HCT116 (cell line): ENCODE results near the gene DENR. TPM values are rescaled to one million over a fixed set of nuclear protein-coding genes. Genes with fewer than 3 reads are reported as not detected.

Experiments
- ATAC-seq: fragments of 200-7000 bp; cut with Tn5 transposase; 2 replicates; pipeline ENCODE4 v1.9.1; 2020; ENCODE audit warnings: mild to moderate bottlenecking, moderate library complexity
- BruUV-seq: library from RNA; stranded (reverse); fragments of 400-500 nt; replicated peaks from 2 replicates; lab custom pipeline; 2021; lab: Mats Ljungman, UMichigan
- CTCF ChIA-PET: fragments of 300-600 bp; sonication (Branson Sonifier 250); formaldehyde crosslinking; loops from one replicate; lab custom pipeline; 2021; ENCODE audit warnings: antibody characterized with exemption; lab: Charles Lee
- POLR2A ChIA-PET: fragments of 300-600, 350-600 bp; sonication (Branson Sonifier 250); formaldehyde crosslinking; loops from one replicate; lab custom pipeline; 2021; ENCODE audit warnings: antibody characterized with exemption; lab: Charles Lee
- RAD21 ChIA-PET, 2 experiments: fragments of 300-600 bp; sonication (Branson Sonifier 250); formaldehyde crosslinking; loops; one replicate each; lab custom pipeline; 2023; ENCODE audit warnings: low total read pairs in 2 of 2; ENCODE audit not compliant: uncharacterized antibody in 2 of 2, unreplicated experiment in 2 of 2, low non-redundant PET in 1 of 2; lab: Charles Lee
- DNase-seq: peaks from one replicate; pipeline ENCODE4 v3.0.0-alpha.2; 2010; ENCODE audit warnings: low read depth, low spot score
- H2AFZ ChIP-seq: fragments of 200-600 bp; shearing (Covaris generic), sonication (generic); 2 replicates; pipeline ENCODE4 v1.6.1; 2017; ENCODE audit warnings: low read depth, mixed run types, mixed read lengths, antibody characterized with exemption, low read length; ENCODE audit not compliant: poor library complexity, severe bottlenecking
- H3K27ac ChIP-seq: 2 replicates; pipeline ENCODE4 v1.5.1; 2012; ENCODE audit warnings: low read depth, low read length
- H3K27me3 ChIP-seq: fragments of 200-600 bp; sonication (generic); 2 replicates; pipeline ENCODE4 v1.6.1; 2016; ENCODE audit warnings: mixed run types, low read length, mixed read lengths; ENCODE audit not compliant: insufficient read depth
- H3K36me3 ChIP-seq, 2 experiments: fragments of 200-500 bp in 1 of 2; fragments of 200-600 bp in 1 of 2; sonication (Bioruptor generic) in 1 of 2; sonication (generic) in 1 of 2; 2 replicates each; pipeline versions ENCODE4 v1.5.1 to v1.6.1; 2014 to 2016; ENCODE audit warnings: low read length in 2 of 2, inconsistent platforms in 1 of 2, mixed read lengths in 1 of 2, mixed run types in 1 of 2; ENCODE audit not compliant: insufficient read depth in 2 of 2, control insufficient read depth in 1 of 2
- H3K4me1 ChIP-seq, 2 experiments: fragments of 200-600 bp in 1 of 2; sonication (generic) in 1 of 2; 2 replicates each; pipeline versions ENCODE4 v1.5.1 to v1.6.1; 2012 to 2017; ENCODE audit warnings: low read length in 2 of 2, inconsistent platforms in 1 of 2, mild to moderate bottlenecking in 1 of 2, mixed read lengths in 1 of 2, mixed run types in 1 of 2, moderate library complexity in 1 of 2; ENCODE audit not compliant: insufficient read depth in 2 of 2, control insufficient read depth in 1 of 2
- H3K4me2 ChIP-seq: fragments of 200-600 bp; sonication (generic); 2 replicates; pipeline ENCODE4 v1.6.1; 2017; ENCODE audit warnings: mixed run types, low read length, mixed read lengths
- H3K4me3 ChIP-seq, 2 experiments: fragments of 200-600 bp in 1 of 2; sonication (generic) in 1 of 2; replicated peaks in 1 of 2; 2 replicates each; pipeline ENCODE4 v1.5.1; 2011 to 2016; ENCODE audit warnings: low read length in 2 of 2, control low read depth in 1 of 2, low read depth in 1 of 2, mild to moderate bottlenecking in 1 of 2, mixed read lengths in 1 of 2, mixed run types in 1 of 2
- H3K79me2 ChIP-seq: fragments of 200-600 bp; sonication (generic); 2 replicates; pipeline ENCODE4 v1.6.1; 2017; ENCODE audit warnings: mild to moderate bottlenecking, mixed run types, low read length, moderate library complexity, mixed read lengths; ENCODE audit not compliant: insufficient read depth
- H3K9ac ChIP-seq: fragments of 200-600 bp; sonication (generic); 2 replicates; pipeline ENCODE4 v1.6.1; 2016; ENCODE audit warnings: low read length, mixed read lengths
- H3K9me2 ChIP-seq: fragments of 200-600 bp; sonication (generic), shearing (Covaris generic); 2 replicates; pipeline ENCODE4 v1.6.1; 2017; ENCODE audit warnings: mixed run types, mild to moderate bottlenecking, moderate library complexity; ENCODE audit not compliant: insufficient read depth
- H3K9me3 ChIP-seq, 2 experiments: fragments of 200-500 bp in 1 of 2; fragments of 200-600 bp in 1 of 2; sonication (Bioruptor generic) in 1 of 2; sonication (generic) in 1 of 2; 2 replicates each; pipeline ENCODE4 v1.6.1; 2014 to 2017; ENCODE audit warnings: low read length in 2 of 2, mixed read lengths in 2 of 2, inconsistent platforms in 1 of 2, low read depth in 1 of 2, mild to moderate bottlenecking in 1 of 2, mixed run types in 1 of 2, moderate library complexity in 1 of 2; ENCODE audit not compliant: control insufficient read depth in 1 of 2, insufficient read depth in 1 of 2
- H4K20me1 ChIP-seq: fragments of 200-600 bp; sonication (generic), shearing (Covaris generic); 2 replicates; pipeline ENCODE4 v1.6.1; 2017; ENCODE audit warnings: mixed run types, mild to moderate bottlenecking, moderate library complexity; ENCODE audit not compliant: insufficient read depth
- CBX3 ChIP-seq: IDR thresholded peaks from 2 replicates; pipeline ENCODE4 v1.6.1; 2012; ENCODE audit warnings: low read depth
- CEBPB ChIP-seq: IDR thresholded peaks from 2 replicates; pipeline ENCODE4 v1.6.1; 2012; ENCODE audit warnings: low read depth
- EGR1 ChIP-seq: IDR thresholded peaks from 2 replicates; pipeline ENCODE4 v1.6.1; 2012; ENCODE audit warnings: low read depth
- ELF1 ChIP-seq: IDR thresholded peaks from 2 replicates; pipeline ENCODE4 v1.6.1; 2012; ENCODE audit warnings: low read depth, borderline replicate concordance
- EZH2 ChIP-seq: fragments of 200-600 bp; sonication (generic); IDR thresholded peaks from 2 replicates; pipeline ENCODE4 v1.6.1; 2017; ENCODE audit warnings: antibody characterized with exemption, mixed run types
- EZH2phosphoT487 ChIP-seq: fragments of 200-600 bp; IDR thresholded peaks from 2 replicates; pipeline ENCODE4 v1.6.1; 2018; ENCODE audit warnings: antibody characterized with exemption, borderline replicate concordance
- JUND ChIP-seq: IDR thresholded peaks from 2 replicates; pipeline ENCODE4 v1.6.1; 2012
- RAD21 ChIP-seq: IDR thresholded peaks from 2 replicates; pipeline ENCODE4 v1.6.1; 2012; ENCODE audit warnings: low read depth, mild to moderate bottlenecking
- TCF7L2 ChIP-seq: IDR thresholded peaks from 2 replicates; pipeline ENCODE4 v1.7.0; 2011; ENCODE audit warnings: borderline replicate concordance, inconsistent platforms; ENCODE audit not compliant: insufficient read depth, insufficient read length; ENCODE audit errors: extremely low read depth
- ZFX ChIP-seq: fragments of 450-650 bp; IDR thresholded peaks from 2 replicates; pipeline ENCODE4 v1.6.1; 2017
- ZNF274 ChIP-seq: fragments of 200-500 bp; sonication (Bioruptor generic); IDR thresholded peaks from 2 replicates; pipeline ENCODE4 v1.6.1; 2014; ENCODE audit warnings: mild to moderate bottlenecking, low read depth, low read length, inconsistent platforms
- intact Hi-C: fragments of 100-400 bp; cut with micrococcal nuclease; formaldehyde crosslinking; loops from 2 replicates; pipeline ENCODE4 v1.10.0; 2022
- total RNA-seq: library from RNA; stranded (reverse); gene quantifications from one replicate; pipeline ENCODE4 v1.2.1, GENCODE V29; 2021; ENCODE audit not compliant: unreplicated experiment
- TF ChIP-seq, protein P1 (sequence below): IDR thresholded peaks from 2 replicates; pipeline ENCODE4 v1.6.1; 2012
- TF ChIP-seq, protein P2 (sequence below), 3 experiments: fragments of 200-600 bp in 1 of 3; sonication (generic) in 1 of 3; IDR thresholded peaks in 2 of 3; conservative IDR thresholded peaks in 1 of 3; 2 replicates each; pipeline ENCODE4 v1.5.1; 2012 to 2017; ENCODE audit warnings: low read depth in 2 of 3, low read length in 2 of 3, antibody characterized with exemption in 1 of 3, borderline replicate concordance in 1 of 3, control low read depth in 1 of 3, mild to moderate bottlenecking in 1 of 3, mixed read lengths in 1 of 3, mixed run types in 1 of 3, moderate library complexity in 1 of 3; ENCODE audit not compliant: insufficient read depth in 1 of 3
- TF ChIP-seq, protein P3 (sequence below): IDR thresholded peaks from 2 replicates; pipeline ENCODE4 v1.6.1; 2012
- TF ChIP-seq, protein P4 (sequence below): IDR thresholded peaks from 2 replicates; pipeline ENCODE4 v1.6.1; 2011; ENCODE audit warnings: mild to moderate bottlenecking, low read length, moderate library complexity; ENCODE audit not compliant: insufficient replicate concordance; ENCODE audit errors: extremely low read depth

DENR gene
- total RNA-seq, 1 experiment from 2014 or later = 59.1 TPM

DNA sequence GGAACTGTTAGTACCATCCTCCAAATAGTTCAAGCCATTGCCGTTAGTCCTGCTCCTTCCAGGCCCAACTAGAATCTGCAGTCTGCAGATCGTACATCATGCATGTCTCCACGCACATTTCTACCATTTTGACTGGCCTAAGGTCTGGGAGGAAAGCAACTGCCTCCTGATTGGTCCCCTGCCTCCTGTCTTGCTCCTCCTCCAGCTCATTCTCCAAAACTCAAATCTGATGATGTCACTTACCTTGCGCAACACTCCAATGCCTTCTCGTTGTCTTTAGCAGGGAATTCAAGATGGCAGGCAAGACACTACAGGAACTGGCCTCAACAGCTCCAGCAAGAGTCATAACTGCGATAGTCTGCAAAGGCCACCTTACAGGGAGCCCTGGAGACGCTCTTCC is 12.3 kb upstream of the DENR start:
- Histone ChIP-seq H2AFZ (no peak overlapping the region), H3K79me2 (no peaks in the 10 kb centered on the region), H3K4me1 (no peaks in the 10 kb centered on the region), H3K9ac (no peak overlapping the region), H3K9me3 (no peaks in the 10 kb centered on the region), H3K4me2 (no peak overlapping the region), H3K9me2 (no peaks in the 10 kb centered on the region), H3K27ac (no peak overlapping the region), H3K4me3 (no peak overlapping the region), H3K27me3 (no peaks in the 10 kb centered on the region), H3K36me3 (no peaks in the 10 kb centered on the region), H4K20me1 (no peaks in the 10 kb centered on the region)
- ATAC-seq = no peak
- intact Hi-C loops = no loop called here
- BruUV-seq = no TSS peak
- TF ChIP-seq CEBPB (peak; percentile 52), RAD21 (no peak), EZH2 (no peak)
- TF ChIP-seq, protein P1, sequence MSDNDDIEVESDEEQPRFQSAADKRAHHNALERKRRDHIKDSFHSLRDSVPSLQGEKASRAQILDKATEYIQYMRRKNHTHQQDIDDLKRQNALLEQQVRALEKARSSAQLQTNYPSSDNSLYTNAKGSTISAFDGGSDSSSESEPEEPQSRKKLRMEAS = no peak
- ChIA-PET POLR2A (no interaction called here), CTCF (no interaction called here), RAD21 (no interaction called here)
- DNase-seq = no peak

DNA sequence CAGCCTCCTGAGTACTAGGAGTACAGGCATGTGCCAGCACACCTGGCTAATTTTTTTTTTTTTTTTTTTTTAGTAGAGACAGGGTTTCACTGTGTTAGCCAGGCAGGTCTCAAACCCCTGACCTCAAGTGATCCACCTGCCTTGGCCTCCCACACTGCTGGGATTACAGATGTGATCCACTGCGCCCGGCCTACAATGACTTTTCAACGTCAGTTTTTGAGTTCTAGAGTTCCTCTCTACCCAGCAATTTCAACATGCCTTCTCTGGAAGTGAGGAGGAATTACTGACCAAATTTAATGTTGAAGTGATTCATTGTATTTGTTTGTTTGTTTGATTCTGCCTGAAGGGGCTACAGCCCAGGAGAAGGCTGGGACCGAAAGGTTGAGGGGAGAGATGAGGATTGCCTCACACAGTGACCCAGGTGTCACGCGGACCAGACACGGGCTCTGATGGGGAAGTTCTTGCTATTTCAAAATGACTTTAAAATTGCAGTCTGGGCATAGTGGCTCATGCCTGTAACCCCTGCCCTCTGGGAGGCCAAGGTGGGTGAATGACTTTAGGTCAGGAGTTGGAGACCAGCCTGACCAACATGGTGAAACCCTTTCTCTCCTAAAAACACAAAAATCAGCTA is 8.6 kb upstream of the DENR start:
- H3K4me3 ChIP-seq = no peak overlapping the region
- CTCF ChIA-PET = no interaction called here
- POLR2A ChIA-PET = no interaction called here
- intact Hi-C loops = no loop called here
- H3K4me1 ChIP-seq = no peaks in the 10 kb centered on the region
- no peaks in the 10 kb centered on the region for H3K79me2 ChIP-seq
- RAD21 ChIA-PET = no interaction called here
- H3K9me3 ChIP-seq = no peaks in the 10 kb centered on the region
- DNase-seq = no peak
- no peak for ATAC-seq
- H3K27me3 ChIP-seq = no peaks in the 10 kb centered on the region
- no peak overlapping the region for H3K4me2 ChIP-seq
- no peaks in the 10 kb centered on the region for H3K36me3 ChIP-seq
- no peak overlapping the region for H3K9ac ChIP-seq
- H3K9me2 ChIP-seq = no peaks in the 10 kb centered on the region
- BruUV-seq = no TSS peak
- no peak overlapping the region for H2AFZ ChIP-seq
- H3K27ac ChIP-seq = no peak overlapping the region
- H4K20me1 ChIP-seq = no peaks in the 10 kb centered on the region
- TF ChIP-seq, protein P2, sequence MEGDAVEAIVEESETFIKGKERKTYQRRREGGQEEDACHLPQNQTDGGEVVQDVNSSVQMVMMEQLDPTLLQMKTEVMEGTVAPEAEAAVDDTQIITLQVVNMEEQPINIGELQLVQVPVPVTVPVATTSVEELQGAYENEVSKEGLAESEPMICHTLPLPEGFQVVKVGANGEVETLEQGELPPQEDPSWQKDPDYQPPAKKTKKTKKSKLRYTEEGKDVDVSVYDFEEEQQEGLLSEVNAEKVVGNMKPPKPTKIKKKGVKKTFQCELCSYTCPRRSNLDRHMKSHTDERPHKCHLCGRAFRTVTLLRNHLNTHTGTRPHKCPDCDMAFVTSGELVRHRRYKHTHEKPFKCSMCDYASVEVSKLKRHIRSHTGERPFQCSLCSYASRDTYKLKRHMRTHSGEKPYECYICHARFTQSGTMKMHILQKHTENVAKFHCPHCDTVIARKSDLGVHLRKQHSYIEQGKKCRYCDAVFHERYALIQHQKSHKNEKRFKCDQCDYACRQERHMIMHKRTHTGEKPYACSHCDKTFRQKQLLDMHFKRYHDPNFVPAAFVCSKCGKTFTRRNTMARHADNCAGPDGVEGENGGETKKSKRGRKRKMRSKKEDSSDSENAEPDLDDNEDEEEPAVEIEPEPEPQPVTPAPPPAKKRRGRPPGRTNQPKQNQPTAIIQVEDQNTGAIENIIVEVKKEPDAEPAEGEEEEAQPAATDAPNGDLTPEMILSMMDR (IDR thresholded peaks at IDR 0.05 in 2 of 3, conservative IDR thresholded peaks at IDR 0.05 in 1 of 3; ENCODE audit: borderline replicate concordance in 1 of 3, insufficient read depth in 1 of 3, low read depth in 2 of 3, low read length in 2 of 3) = no peak
- no peak for TF ChIP-seq RAD21
- TF ChIP-seq CEBPB = no peak
- TF ChIP-seq, protein P1 = no peak
- TF ChIP-seq EZH2 = no peak
- TF ChIP-seq CBX3 = no peak
- TF ChIP-seq EZH2phosphoT487 = no peak
- TF ChIP-seq, protein P3, sequence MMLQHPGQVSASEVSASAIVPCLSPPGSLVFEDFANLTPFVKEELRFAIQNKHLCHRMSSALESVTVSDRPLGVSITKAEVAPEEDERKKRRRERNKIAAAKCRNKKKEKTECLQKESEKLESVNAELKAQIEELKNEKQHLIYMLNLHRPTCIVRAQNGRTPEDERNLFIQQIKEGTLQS = no peak
- no peak for TF ChIP-seq EGR1
- no peak for TF ChIP-seq ZNF274
- no peak for TF ChIP-seq ELF1
- no peak for TF ChIP-seq JUND
- TF ChIP-seq TCF7L2 = no peak
- TF ChIP-seq ZFX = no peak
- TF ChIP-seq, protein P4, sequence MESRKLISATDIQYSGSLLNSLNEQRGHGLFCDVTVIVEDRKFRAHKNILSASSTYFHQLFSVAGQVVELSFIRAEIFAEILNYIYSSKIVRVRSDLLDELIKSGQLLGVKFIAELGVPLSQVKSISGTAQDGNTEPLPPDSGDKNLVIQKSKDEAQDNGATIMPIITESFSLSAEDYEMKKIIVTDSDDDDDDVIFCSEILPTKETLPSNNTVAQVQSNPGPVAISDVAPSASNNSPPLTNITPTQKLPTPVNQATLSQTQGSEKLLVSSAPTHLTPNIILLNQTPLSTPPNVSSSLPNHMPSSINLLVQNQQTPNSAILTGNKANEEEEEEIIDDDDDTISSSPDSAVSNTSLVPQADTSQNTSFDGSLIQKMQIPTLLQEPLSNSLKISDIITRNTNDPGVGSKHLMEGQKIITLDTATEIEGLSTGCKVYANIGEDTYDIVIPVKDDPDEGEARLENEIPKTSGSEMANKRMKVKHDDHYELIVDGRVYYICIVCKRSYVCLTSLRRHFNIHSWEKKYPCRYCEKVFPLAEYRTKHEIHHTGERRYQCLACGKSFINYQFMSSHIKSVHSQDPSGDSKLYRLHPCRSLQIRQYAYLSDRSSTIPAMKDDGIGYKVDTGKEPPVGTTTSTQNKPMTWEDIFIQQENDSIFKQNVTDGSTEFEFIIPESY = no peak
